ENCODE measurements around the gene ANGPTL2. TPM values are rescaled to one million over a fixed set of nuclear protein-coding genes. Genes with fewer than 3 reads are reported as not detected.

The ANGPTL2 gene
- total RNA-seq, 1 donor from 2014 or later: 19.2 TPM

- no peak for TF ChIP-seq CTCF (conservative IDR thresholded peaks at IDR 0.05)
- no peak for DNase-seq (ENCODE audit: low read depth, low spot score)
- no peaks in the 10 kb centered on the region for H3K27me3 Mint-ChIP-seq (ENCODE audit: low read depth)
- H3K4me3 Mint-ChIP-seq: no peak overlapping the region
- no peak overlapping the region for H3K27ac Mint-ChIP-seq (ENCODE audit: unreplicated experiment)
- H3K36me3 Mint-ChIP-seq (ENCODE audit: low read depth): peaks cover 4% of the 10 kb centered on the region
- no peaks in the 10 kb centered on the region for H3K9me3 Mint-ChIP-seq
- H3K4me1 Mint-ChIP-seq: peaks cover 11% of the 10 kb centered on the region
Observed at GRCh38 chr9:127112056-127112455, 10.4 kb downstream of the ANGPTL2 start.

- peaks cover 16% of the 10 kb centered on the region for H3K4me1 Mint-ChIP-seq
- peaks cover 7% of the 10 kb centered on the region for H3K36me3 Mint-ChIP-seq (ENCODE audit: low read depth)
- DNase-seq (ENCODE audit: low read depth, low spot score): no peak
- TF ChIP-seq CTCF (conservative IDR thresholded peaks at IDR 0.05): no peak
- no peaks in the 10 kb centered on the region for H3K27me3 Mint-ChIP-seq (ENCODE audit: low read depth)
- no peak overlapping the region for H3K27ac Mint-ChIP-seq (ENCODE audit: unreplicated experiment)
- no peaks in the 10 kb centered on the region for H3K9me3 Mint-ChIP-seq
- no peak overlapping the region for H3K4me3 Mint-ChIP-seq
Observed at GRCh38 chr9:127109212-127109711, 13.2 kb downstream of the ANGPTL2 start.

GRCh38 chr9:127107929-127108876 is 14.2 kb downstream of the ANGPTL2 start:
- Mint-ChIP-seq H3K4me3 (no peak overlapping the region), H3K27ac (ENCODE audit: unreplicated experiment) (no peak overlapping the region), H3K9me3 (no peaks in the 10 kb centered on the region), H3K4me1 (peaks cover 16% of the 10 kb centered on the region), H3K27me3 (ENCODE audit: low read depth) (no peaks in the 10 kb centered on the region), H3K36me3 (ENCODE audit: low read depth) (peaks cover 11% of the 10 kb centered on the region)
- no peak for TF ChIP-seq CTCF (conservative IDR thresholded peaks at IDR 0.05)
- DNase-seq (ENCODE audit: low read depth, low spot score): no peak

- DNase-seq (ENCODE audit: low read depth, low spot score): no peak
- Mint-ChIP-seq H3K9me3 (no peaks in the 10 kb centered on the region), H3K36me3 (ENCODE audit: low read depth) (peaks cover 12% of the 10 kb centered on the region), H3K27ac (ENCODE audit: unreplicated experiment) (no peak overlapping the region), H3K27me3 (ENCODE audit: low read depth) (no peaks in the 10 kb centered on the region), H3K4me1 (peaks cover 16% of the 10 kb centered on the region), H3K4me3 (no peak overlapping the region)
- no peak for TF ChIP-seq CTCF (conservative IDR thresholded peaks at IDR 0.05)
Observed at GRCh38 chr9:127107171-127107928, 15.1 kb downstream of the ANGPTL2 start.

GRCh38 chr9:127106466-127106855 is 16.0 kb downstream of the ANGPTL2 start:
- Mint-ChIP-seq H3K9me3 (no peaks in the 10 kb centered on the region), H3K4me1 (peaks cover 16% of the 10 kb centered on the region), H3K36me3 (ENCODE audit: low read depth) (peaks cover 12% of the 10 kb centered on the region), H3K4me3 (no peak overlapping the region), H3K27me3 (ENCODE audit: low read depth) (no peaks in the 10 kb centered on the region), H3K27ac (ENCODE audit: unreplicated experiment) (no peak overlapping the region)
- no peak for TF ChIP-seq CTCF (conservative IDR thresholded peaks at IDR 0.05)
- no peak for DNase-seq (ENCODE audit: low read depth, low spot score)
